ENCODE data around the gene XPA. TPM values are rescaled to one million over a fixed set of nuclear protein-coding genes. Genes with fewer than 3 reads are reported as not detected.

XPA gene
- total and polyA plus RNA-seq, 4 donors: 9.2 to 23.0 (median 10.5) TPM

- Histone ChIP-seq H3K4me1 (ENCODE audit: control insufficient read depth in 5 of 5, insufficient read depth in 5 of 5, low read length in 5 of 5) (peaks cover 0 to 2% (median 0%) of the 10 kb centered on the region in 5 donors), H3K27me3 (ENCODE audit: control insufficient read depth in 3 of 3, insufficient read depth in 3 of 3, low read length in 2 of 3) (no peaks in the 10 kb centered on the region), H3K4me3 (no peak overlapping the region), H3K9me3 (ENCODE audit: control insufficient read depth in 4 of 4, insufficient read depth in 3 of 4, low read length in 3 of 4) (no peaks in the 10 kb centered on the region), H3K27ac (ENCODE audit: low read depth in 1 of 2, low read length in 1 of 2) (no peak overlapping the region), H3K9ac (ENCODE audit: insufficient read depth in 1 of 2, low read length in 2 of 2) (no peak overlapping the region), H3K36me3 (ENCODE audit: control insufficient read depth in 4 of 4, insufficient read depth in 4 of 4, low read length in 4 of 4) (peaks cover 35 to 63% (median 54%) of the 10 kb centered on the region in 4 donors)
- 75 to 90% methylated on average over 3 of the region's 3 CpGs for whole genome bisulfite sequencing, 2 donors
- TF ChIP-seq CTCF (IDR thresholded peaks at IDR 0.05; ENCODE audit: control extremely low read depth, extremely low read depth): no peak
- DNase-seq (no peak), ATAC-seq (ENCODE audit: insufficient read depth, low FRiP score) (no peak)
Measured at GRCh38 chr9:97670586-97670985, 26.6 kb downstream of the XPA start.

GRCh38 chr9:97668485-97668884, 28.7 kb downstream of the XPA start:
- DNase-seq: no peak
- no peaks in the 10 kb centered on the region for H3K9me3 ChIP-seq (ENCODE audit: control insufficient read depth in 4 of 4, insufficient read depth in 3 of 4, low read length in 3 of 4)
- no peak overlapping the region for H3K9ac ChIP-seq (ENCODE audit: insufficient read depth in 1 of 2, low read length in 2 of 2)
- peaks cover 38 to 65% (median 51%) of the 10 kb centered on the region in 4 donors for H3K36me3 ChIP-seq (ENCODE audit: control insufficient read depth in 4 of 4, insufficient read depth in 4 of 4, low read length in 4 of 4)
- H3K27me3 ChIP-seq (ENCODE audit: control insufficient read depth in 3 of 3, insufficient read depth in 3 of 3, low read length in 2 of 3): no peaks in the 10 kb centered on the region
- H3K27ac ChIP-seq (ENCODE audit: low read depth in 1 of 2, low read length in 1 of 2): no peak overlapping the region
- no peak for TF ChIP-seq CTCF (IDR thresholded peaks at IDR 0.05; ENCODE audit: control extremely low read depth, extremely low read depth)
- peaks cover 0 to 2% (median 0%) of the 10 kb centered on the region in 5 donors for H3K4me1 ChIP-seq (ENCODE audit: control insufficient read depth in 5 of 5, insufficient read depth in 5 of 5, low read length in 5 of 5)
- ATAC-seq (ENCODE audit: insufficient read depth, low FRiP score): no peak
- 94 to 95% methylated on average over 3 of the region's 3 CpGs for WGBS, 2 donors
- H3K4me3 ChIP-seq: no peak overlapping the region

- H3K27me3 ChIP-seq (ENCODE audit: control insufficient read depth in 3 of 3, insufficient read depth in 3 of 3, low read length in 2 of 3): no peaks in the 10 kb centered on the region
- peaks cover 41 to 61% (median 53%) of the 10 kb centered on the region in 4 donors for H3K36me3 ChIP-seq (ENCODE audit: control insufficient read depth in 4 of 4, insufficient read depth in 4 of 4, low read length in 4 of 4)
- H3K9me3 ChIP-seq (ENCODE audit: control insufficient read depth in 4 of 4, insufficient read depth in 3 of 4, low read length in 3 of 4): no peaks in the 10 kb centered on the region
- no peak for ATAC-seq (ENCODE audit: insufficient read depth, low FRiP score)
- no peak overlapping the region for H3K9ac ChIP-seq (ENCODE audit: insufficient read depth in 1 of 2, low read length in 2 of 2)
- no peak for TF ChIP-seq CTCF (IDR thresholded peaks at IDR 0.05; ENCODE audit: control extremely low read depth, extremely low read depth)
- no peak for DNase-seq
- 58 to 70% methylated on average over 5 of the region's 5 CpGs for WGBS, 2 donors
- H3K4me3 ChIP-seq: no peak overlapping the region
- H3K4me1 ChIP-seq (ENCODE audit: control insufficient read depth in 5 of 5, insufficient read depth in 5 of 5, low read length in 5 of 5): peaks cover 0 to 2% (median 0%) of the 10 kb centered on the region in 5 donors
- H3K27ac ChIP-seq (ENCODE audit: low read depth in 1 of 2, low read length in 1 of 2): no peak overlapping the region
Measured at GRCh38 chr9:97666907-97667686, 30.0 kb downstream of the XPA start.

All from lung (tissue), 12 donors.